Raji (cell line): Measurements from ENCODE around the gene FAM78A.

Experiments used
- POLR2A ChIP-seq: IDR thresholded peaks from 2 replicates; pipeline ENCODE4 v1.6.1; 2011; ENCODE audit warnings: low read depth, low read length, control low read depth; ENCODE audit not compliant: insufficient read depth

The FAM78A gene

GRCh38 chr9:131217331-131218031 is 58.8 kb downstream of the FAM78A start:
- no peak for TF ChIP-seq POLR2A

- TF ChIP-seq POLR2A: no peak
Measured at GRCh38 chr9:131216806-131217205, 59.5 kb downstream of the FAM78A start.

GRCh38 chr9:131214876-131215275 is 61.4 kb downstream of the FAM78A start:
- no peak for TF ChIP-seq POLR2A

- TF ChIP-seq POLR2A: no peak
Measured at GRCh38 chr9:131214286-131214856, 61.9 kb downstream of the FAM78A start.
